ENCODE measurements around the gene FOXJ3.

The FOXJ3 gene

DNA sequence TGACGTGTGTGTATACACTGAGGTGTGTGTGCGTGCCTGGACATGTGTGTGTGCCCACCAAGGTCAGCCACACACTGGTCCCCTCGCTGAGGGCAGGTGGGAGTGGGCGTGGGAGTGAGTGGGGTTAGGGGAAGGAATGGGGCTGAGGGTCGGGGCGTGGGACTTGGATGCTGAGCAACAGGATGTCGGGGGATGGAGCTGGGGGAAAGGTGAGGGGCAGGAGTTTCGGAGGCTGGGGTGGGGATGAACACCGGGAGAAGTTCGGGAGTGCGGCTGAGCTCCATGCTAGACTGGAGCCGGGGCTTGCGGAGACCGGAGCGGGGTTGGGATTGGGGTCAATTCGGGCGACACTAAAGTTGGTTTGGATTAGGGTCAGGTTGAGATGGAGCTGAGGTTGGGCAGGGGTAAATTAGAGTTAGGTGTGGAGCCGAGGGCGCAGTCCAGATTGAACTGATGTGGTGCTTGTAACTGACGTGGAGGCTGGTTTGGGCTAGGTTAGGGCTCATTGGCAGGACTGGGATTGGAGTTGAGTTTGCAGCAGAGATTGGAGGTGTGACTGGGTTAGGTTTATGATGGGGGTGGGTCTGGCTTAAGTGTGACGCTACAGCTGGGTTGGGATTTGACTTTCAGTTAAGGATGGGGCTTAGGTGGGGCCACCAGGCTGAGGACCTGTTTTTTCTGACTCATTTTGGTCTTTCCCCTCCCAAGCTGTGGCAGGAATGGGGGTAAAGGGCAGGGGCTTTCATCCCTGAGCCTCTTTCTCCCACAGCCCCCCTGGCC is 167.2 kb downstream of the FOXJ3 start:
- no peak for DNase-seq (ENCODE audit: low spot score)

GRCh38 chr1:42165511-42166210 is 169.4 kb downstream of the FOXJ3 start:
- DNase-seq (ENCODE audit: low spot score): no peak

- DNase-seq (ENCODE audit: low spot score): no peak
Measured at GRCh38 chr1:42164551-42165420, 170.2 kb downstream of the FOXJ3 start, which contains the start of gene GUCA2A. Gene GUCA2A, minus strand, starts transcription at chr1:42164745. Its CDS starts 33 bp downstream, at chr1:42164712.

GRCh38 chr1:42163536-42164503 is 171.2 kb downstream of the FOXJ3 start:
- no peak for DNase-seq (ENCODE audit: low spot score)

DNA sequence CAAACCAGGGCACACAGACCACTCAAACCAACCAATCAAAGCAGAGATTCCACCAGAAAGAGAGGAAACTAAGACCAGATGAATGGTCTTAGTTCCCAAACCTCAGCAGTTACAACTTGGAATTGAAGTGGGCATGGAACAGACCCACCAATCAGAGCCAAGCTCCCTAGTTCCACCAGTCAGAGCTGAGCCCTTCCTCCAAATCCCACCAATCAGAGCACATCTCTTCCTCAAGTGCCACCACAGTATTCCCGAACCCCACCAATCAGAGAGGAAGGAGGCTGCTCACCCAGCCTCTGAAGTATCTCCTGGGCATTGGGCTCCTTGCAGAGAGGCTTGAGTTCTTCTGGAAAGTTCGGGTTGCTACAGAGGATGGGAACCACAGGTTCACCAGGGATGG is 171.9 kb downstream of the FOXJ3 start:
- DNase-seq (ENCODE audit: low spot score): no peak

- no peak for DNase-seq (ENCODE audit: low spot score)
Measured at GRCh38 chr1:42162181-42162580, 172.9 kb downstream of the FOXJ3 start.

GRCh38 chr1:42158189-42158588 is 176.8 kb downstream of the FOXJ3 start:
- no peak for DNase-seq (ENCODE audit: low spot score)

GRCh38 chr1:42157667-42158066 is 177.4 kb downstream of the FOXJ3 start:
- DNase-seq (ENCODE audit: low spot score): no peak

GRCh38 chr1:42155362-42155761 is 179.7 kb downstream of the FOXJ3 start:
- DNase-seq (ENCODE audit: low spot score): no peak

GRCh38 chr1:42154685-42155084 is 180.3 kb downstream of the FOXJ3 start:
- no peak for DNase-seq (ENCODE audit: low spot score)

DNA sequence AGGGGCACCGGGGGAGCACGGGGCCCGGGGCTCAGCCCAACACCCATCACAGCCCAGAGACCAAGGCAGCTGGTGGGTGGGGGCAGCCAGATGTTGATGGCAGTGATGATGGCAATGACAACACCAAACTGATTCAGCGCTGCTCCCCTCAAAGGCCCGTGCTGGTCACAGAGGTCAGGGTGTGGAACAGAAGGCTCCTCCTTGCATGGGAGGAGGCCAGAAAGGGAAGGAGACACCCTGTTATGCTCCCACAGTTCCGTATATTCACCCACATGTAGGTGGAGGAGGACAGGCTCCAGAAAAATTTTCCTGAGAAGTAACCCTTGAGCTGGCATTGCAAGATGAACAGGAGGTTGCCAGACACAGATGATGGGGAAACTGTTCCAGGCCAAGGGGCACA is 181.4 kb downstream of the FOXJ3 start:
- no peak for DNase-seq (ENCODE audit: low spot score)

- DNase-seq (ENCODE audit: low spot score): no peak
Measured at GRCh38 chr1:42152907-42153600, 182.0 kb downstream of the FOXJ3 start, which contains the start of gene GUCA2B. Gene GUCA2B, plus strand, starts transcription at chr1:42153410. Its CDS starts 41 bp downstream, at chr1:42153451.

DNA sequence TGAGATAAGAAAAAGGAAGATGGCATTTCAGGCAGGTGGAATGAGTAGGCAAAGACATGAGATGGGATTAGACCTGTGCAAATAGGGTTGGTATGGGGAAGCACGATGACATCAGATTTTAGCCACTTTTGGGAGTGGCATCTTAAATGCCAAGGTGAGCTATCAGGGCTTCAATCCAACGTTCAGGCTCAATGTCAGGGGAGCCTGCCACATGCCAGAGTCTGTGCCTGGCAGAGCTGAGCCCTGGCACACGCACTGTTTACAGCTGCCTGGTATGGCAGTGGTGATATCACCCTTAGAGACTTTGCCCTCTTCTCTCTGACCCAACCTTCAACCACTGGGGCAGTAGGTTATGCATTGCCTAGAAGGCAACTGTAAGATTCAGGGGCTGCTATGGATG is 182.9 kb downstream of the FOXJ3 start:
- DNase-seq (ENCODE audit: low spot score): no peak

- no peak for DNase-seq (ENCODE audit: low spot score)
Measured at GRCh38 chr1:42150651-42151050, 184.4 kb downstream of the FOXJ3 start.

GRCh38 chr1:42148166-42148565 is 186.9 kb downstream of the FOXJ3 start:
- DNase-seq (ENCODE audit: low spot score): no peak

DNA sequence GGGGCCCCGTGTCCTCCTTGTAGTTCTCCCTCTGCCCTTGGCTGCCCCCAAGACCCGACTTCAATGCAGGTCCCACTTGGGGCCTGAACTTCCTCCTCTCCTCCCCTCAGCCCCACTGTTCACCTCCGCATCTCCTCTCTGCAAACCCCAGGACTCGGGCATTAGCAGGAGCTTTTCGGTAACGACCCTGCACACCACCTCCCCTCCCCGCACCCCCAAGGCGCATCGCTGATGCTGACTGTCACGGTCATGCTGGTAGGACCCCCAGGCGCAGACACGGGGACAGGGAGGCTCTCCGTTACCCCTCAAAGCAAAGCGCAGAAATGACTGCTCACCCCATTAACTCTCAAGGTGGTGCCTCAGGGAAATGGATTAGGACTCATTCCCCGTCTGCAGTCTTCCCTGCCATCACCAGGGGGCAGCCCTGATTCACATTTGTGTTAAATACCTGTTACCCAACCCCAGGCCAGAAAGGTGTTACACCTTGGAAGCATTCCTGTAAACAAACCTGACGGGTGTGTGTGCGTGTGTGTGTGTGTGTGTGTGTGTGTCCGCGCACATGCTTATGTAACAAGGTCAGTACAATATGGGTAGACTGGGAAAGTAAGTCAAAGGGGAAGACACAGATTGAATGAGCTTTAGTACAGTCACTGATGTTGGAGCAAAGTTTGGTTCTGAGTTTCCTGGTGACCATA is 188.3 kb downstream of the FOXJ3 start:
- DNase-seq (ENCODE audit: low spot score): peak; percentile 74

GRCh38 chr1:42145764-42146625 is 189.0 kb downstream of the FOXJ3 start:
- no peak for DNase-seq (ENCODE audit: low spot score)

DNA sequence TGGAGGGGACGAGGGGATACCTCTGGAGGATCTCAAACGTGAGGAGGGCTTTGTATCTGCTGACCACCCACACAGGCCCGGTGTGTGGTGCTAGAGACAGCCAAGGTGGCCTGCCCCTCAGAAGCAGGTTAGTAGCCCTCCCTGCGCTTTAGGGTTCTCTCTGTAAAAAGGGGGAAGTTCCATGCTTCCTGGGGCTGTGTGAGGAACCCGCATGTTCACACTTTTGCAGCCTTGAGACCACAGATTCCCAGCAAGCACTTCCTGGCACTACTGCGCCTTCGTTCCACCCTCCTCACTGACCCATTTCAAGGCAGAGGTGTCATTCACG is 189.7 kb downstream of the FOXJ3 start:
- no peak for DNase-seq (ENCODE audit: low spot score)

DNA sequence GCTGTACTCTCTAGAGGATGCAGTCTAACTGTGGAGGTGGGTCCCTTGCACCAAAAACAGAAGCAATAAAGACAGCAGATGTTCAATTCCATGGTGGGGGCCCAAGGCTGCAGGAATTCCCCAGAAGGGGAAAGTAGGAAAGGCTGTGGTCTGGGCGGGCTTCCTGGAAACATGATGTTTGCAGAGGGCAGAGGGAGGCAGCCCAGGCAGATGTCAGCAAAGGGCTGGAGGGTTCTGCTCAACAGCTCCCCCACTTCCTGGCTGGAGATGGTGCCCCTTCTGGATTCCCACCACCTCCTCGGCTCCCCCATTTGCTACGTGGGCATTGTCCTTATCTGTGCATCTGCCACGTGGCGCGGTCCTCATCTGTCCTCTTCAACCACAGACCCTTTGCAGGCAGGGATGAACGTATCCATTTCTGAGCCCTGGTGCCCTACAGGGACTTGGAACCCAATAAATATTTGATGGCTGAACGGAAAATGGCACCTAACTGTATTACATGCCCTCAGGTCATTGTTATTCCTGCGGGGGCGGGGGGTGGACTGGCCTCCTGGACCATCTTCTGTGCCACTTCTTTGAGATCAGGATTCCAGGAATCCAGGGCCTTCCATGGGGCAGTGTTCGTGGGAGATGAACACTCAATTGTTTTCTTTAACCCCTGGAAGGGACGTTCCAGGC is 190.2 kb downstream of the FOXJ3 start:
- no peak for DNase-seq (ENCODE audit: low spot score)

Measured in NAMALWA (cell line).